WTC11 (cell line): ENCODE results near the gene AHCYL1. TPM values are rescaled to one million over a fixed set of nuclear protein-coding genes. Genes with fewer than 3 reads are reported as not detected.

Experiments used
- ATAC-seq: fragments of 200-7000 bp; cut with Tn5 transposase; 2 replicates; pipeline ENCODE4 v1.10.0; 2021; ENCODE audit warnings: mild to moderate bottlenecking, moderate library complexity
- CTCF ChIA-PET: fragments of 300-600 bp; sonication (Branson Sonifier 250); formaldehyde crosslinking; loops from one replicate; lab custom pipeline; 2021; ENCODE audit warnings: antibody characterized with exemption; lab: Charles Lee
- POLR2A ChIA-PET: fragments of 350-600 bp; sonication (Branson Sonifier 250); formaldehyde crosslinking; loops from one replicate; lab custom pipeline; 2021; ENCODE audit warnings: antibody characterized with exemption; lab: Charles Lee
- DNase-seq: peaks from one replicate; pipeline ENCODE4 v3.0.0; 2021; ENCODE audit warnings: low spot score
- H3K27ac Mint-ChIP-seq: 2 replicates; pipeline ENCODE4 v1.8.0; 2021; ENCODE audit warnings: mixed read lengths
- H3K27me3 Mint-ChIP-seq: 2 replicates; pipeline ENCODE4 v1.8.0; 2021; ENCODE audit warnings: low read depth, mild to moderate bottlenecking, moderate library complexity, mixed read lengths
- H3K36me3 Mint-ChIP-seq: 2 replicates; pipeline ENCODE4 v1.8.0; 2021; ENCODE audit warnings: mixed read lengths
- H3K4me1 Mint-ChIP-seq: 2 replicates; pipeline ENCODE4 v1.8.0; 2022; ENCODE audit warnings: mixed read lengths
- H3K4me3 Mint-ChIP-seq: 2 replicates; pipeline ENCODE4 v1.8.0; 2021; ENCODE audit warnings: mild to moderate bottlenecking, moderate library complexity, mixed read lengths
- H3K9me3 Mint-ChIP-seq: 2 replicates; pipeline ENCODE4 v1.8.0; 2021; ENCODE audit warnings: mixed read lengths
- ATF3 ChIP-seq: sonication (generic); formaldehyde crosslinking; conservative IDR thresholded peaks from 2 replicates; pipeline ENCODE4 v1.8.1; 2022; ENCODE audit warnings: mild to moderate bottlenecking, missing genetic modification reagents
- CREB1 ChIP-seq: sonication (generic); formaldehyde crosslinking; IDR thresholded peaks from 2 replicates; pipeline ENCODE4 v1.8.0; 2023; ENCODE audit warnings: mild to moderate bottlenecking, missing genetic modification reagents
- ELF4 ChIP-seq: sonication (generic); formaldehyde crosslinking; IDR thresholded peaks from 2 replicates; pipeline ENCODE4 v1.8.1; 2022; ENCODE audit warnings: low read depth, mild to moderate bottlenecking, moderate library complexity, missing genetic modification reagents
- GABPB1 ChIP-seq: sonication (generic); formaldehyde crosslinking; IDR thresholded peaks from 2 replicates; pipeline ENCODE4 v1.8.1; 2023; ENCODE audit warnings: mild to moderate bottlenecking, missing genetic modification reagents
- HMGXB4 ChIP-seq: sonication (generic); formaldehyde crosslinking; IDR thresholded peaks from 2 replicates; pipeline ENCODE4 v1.8.1; 2023; ENCODE audit warnings: mild to moderate bottlenecking, moderate library complexity, missing genetic modification reagents
- KAT7 ChIP-seq: sonication (generic); formaldehyde crosslinking; IDR thresholded peaks from 2 replicates; pipeline ENCODE4 v1.8.1; 2023; ENCODE audit warnings: missing genetic modification reagents, mild to moderate bottlenecking, borderline replicate concordance
- MYBL2 ChIP-seq: sonication (generic); formaldehyde crosslinking; IDR thresholded peaks from 2 replicates; pipeline ENCODE4 v1.8.1; 2023; ENCODE audit warnings: mild to moderate bottlenecking, moderate library complexity, missing genetic modification reagents
- NFATC4 ChIP-seq: fragments of 250-450 bp; sonication (Bioruptor Pico); IDR thresholded peaks from 2 replicates; pipeline ENCODE4 v1.9.0; 2021; ENCODE audit warnings: mild to moderate bottlenecking
- NFYB ChIP-seq: sonication (generic); formaldehyde crosslinking; conservative IDR thresholded peaks from 2 replicates; pipeline ENCODE4 v1.8.0; 2022; ENCODE audit warnings: low read depth, missing genetic modification reagents
- NR1H2 ChIP-seq: sonication (generic); formaldehyde crosslinking; IDR thresholded peaks from 2 replicates; pipeline ENCODE4 v1.9.0; 2021; ENCODE audit warnings: mild to moderate bottlenecking, moderate library complexity, missing genetic modification reagents
- NR3C1 ChIP-seq: sonication (generic); formaldehyde crosslinking; conservative IDR thresholded peaks from 2 replicates; pipeline ENCODE4 v1.8.1; 2023; ENCODE audit warnings: low read depth, mild to moderate bottlenecking, missing genetic modification reagents
- OVOL2 ChIP-seq: fragments of 250-450 bp; sonication (Bioruptor Pico); IDR thresholded peaks from 2 replicates; pipeline ENCODE4 v1.9.0; 2021; ENCODE audit warnings: mild to moderate bottlenecking, borderline replicate concordance
- PRRX2 ChIP-seq: fragments of 250-450 bp; sonication (Bioruptor Pico); IDR thresholded peaks from 2 replicates; pipeline ENCODE4 v1.8.0; 2021; ENCODE audit warnings: mild to moderate bottlenecking
- SOX15 ChIP-seq: fragments of 250-450 bp; sonication (Bioruptor Pico); IDR thresholded peaks from 2 replicates; pipeline ENCODE4 v1.9.0; 2021; ENCODE audit warnings: mild to moderate bottlenecking
- SP1 ChIP-seq: sonication (generic); formaldehyde crosslinking; conservative IDR thresholded peaks from 2 replicates; pipeline ENCODE4 v1.8.1; 2022; ENCODE audit warnings: missing genetic modification reagents
- TEAD4 ChIP-seq: sonication (generic); formaldehyde crosslinking; IDR thresholded peaks from 2 replicates; pipeline ENCODE4 v1.8.0; 2022; ENCODE audit warnings: mild to moderate bottlenecking, missing genetic modification reagents
- USF2 ChIP-seq: sonication (generic); formaldehyde crosslinking; IDR thresholded peaks from 2 replicates; pipeline ENCODE4 v1.8.1; 2023; ENCODE audit warnings: mild to moderate bottlenecking, missing genetic modification reagents, moderate library complexity
- ZBTB21 ChIP-seq: sonication (generic); formaldehyde crosslinking; IDR thresholded peaks from 2 replicates; pipeline ENCODE4 v1.8.1; 2023; ENCODE audit warnings: mild to moderate bottlenecking, missing genetic modification reagents, borderline replicate concordance
- ZNF121 ChIP-seq: sonication (generic); formaldehyde crosslinking; IDR thresholded peaks from 2 replicates; pipeline ENCODE4 v1.8.0; 2023; ENCODE audit warnings: missing genetic modification reagents
- ZNF138 ChIP-seq: sonication (generic); formaldehyde crosslinking; conservative IDR thresholded peaks from 2 replicates; pipeline ENCODE4 v1.8.1; 2022; ENCODE audit warnings: mild to moderate bottlenecking, moderate library complexity, missing genetic modification reagents
- ZNF219 ChIP-seq: sonication (generic); formaldehyde crosslinking; IDR thresholded peaks from 2 replicates; pipeline ENCODE4 v1.8.0; 2023; ENCODE audit warnings: missing genetic modification reagents, mild to moderate bottlenecking, borderline replicate concordance
- ZNF396 ChIP-seq: fragments of 250-450 bp; sonication (Bioruptor Pico); IDR thresholded peaks from 2 replicates; pipeline ENCODE4 v1.8.0; 2021; ENCODE audit warnings: mild to moderate bottlenecking, moderate library complexity, borderline replicate concordance
- ZNF671 ChIP-seq: fragments of 250-450 bp; sonication (Bioruptor Pico); IDR thresholded peaks from 2 replicates; pipeline ENCODE4 v1.8.0; 2021; ENCODE audit warnings: mild to moderate bottlenecking
- total RNA-seq: library from RNA; stranded (reverse); gene quantifications from 3 replicates; pipeline ENCODE4 v1.2.3, GENCODE V29; 2021
- TF ChIP-seq, protein P1 (sequence below): sonication (generic); formaldehyde crosslinking; IDR thresholded peaks from 2 replicates; pipeline ENCODE4 v1.8.0; 2023; ENCODE audit warnings: missing genetic modification reagents
- TF ChIP-seq, protein P2 (sequence below): sonication (generic); formaldehyde crosslinking; IDR thresholded peaks from 2 replicates; pipeline ENCODE4 v1.8.0; 2022; ENCODE audit warnings: mild to moderate bottlenecking, missing genetic modification reagents
- TF ChIP-seq, protein P3 (sequence below): sonication (generic); formaldehyde crosslinking; IDR thresholded peaks from 2 replicates; pipeline ENCODE4 v1.8.0; 2023; ENCODE audit warnings: missing genetic modification reagents, mild to moderate bottlenecking, borderline replicate concordance
- TF ChIP-seq, protein P4 (sequence below): fragments of 250-450 bp; sonication (Bioruptor Pico); conservative IDR thresholded peaks from 2 replicates; pipeline ENCODE4 v1.9.0; 2021; ENCODE audit warnings: mild to moderate bottlenecking

Gene AHCYL1
- total RNA-seq, 1 experiment from 2014 or later, result 92.1 TPM

- Mint-ChIP-seq H3K36me3 (peaks cover 10% of the 10 kb centered on the region), H3K4me3 (no peak overlapping the region), H3K27me3 (peaks cover 6% of the 10 kb centered on the region; the same call in 1 of the 2 replicates), H3K27ac (no peak overlapping the region; the same call in 1 of the 2 replicates), H3K4me1 (peaks cover 17% of the 10 kb centered on the region), H3K9me3 (peaks cover 23% of the 10 kb centered on the region)
- DNase-seq (no peak), ATAC-seq (no peak)
- ChIA-PET CTCF (no interaction called here), POLR2A (interaction anchor here (0.6 kb wide), 1 partner anchor 25 kb away, joined by 3 read pairs; no protein-coding TSS in a partner anchor)
- no peak for TF ChIP-seq GABPB1
- no peak for TF ChIP-seq ZBTB21
- no peak for TF ChIP-seq MYBL2 (CRISPR knock-in tag)
- TF ChIP-seq HMGXB4 (CRISPR knock-in tag), result no peak
- no peak for TF ChIP-seq ATF3 (CRISPR knock-in tag)
- no peak for TF ChIP-seq PRRX2 (CRISPR knock-in tag)
- no peak for TF ChIP-seq ZNF219 (CRISPR knock-in tag)
- TF ChIP-seq NR3C1 (CRISPR knock-in tag), result no peak
- TF ChIP-seq ZNF138 (CRISPR knock-in tag), result no peak
- TF ChIP-seq NFYB (CRISPR knock-in tag), result no peak
- TF ChIP-seq ZNF671 (CRISPR knock-in tag), result no peak
- no peak for TF ChIP-seq TEAD4 (CRISPR knock-in tag)
- no peak for TF ChIP-seq KAT7
- no peak for TF ChIP-seq ZNF396 (CRISPR knock-in tag)
- no peak for TF ChIP-seq NR1H2 (CRISPR knock-in tag)
- TF ChIP-seq OVOL2 (CRISPR knock-in tag), result no peak
- TF ChIP-seq, protein P1, sequence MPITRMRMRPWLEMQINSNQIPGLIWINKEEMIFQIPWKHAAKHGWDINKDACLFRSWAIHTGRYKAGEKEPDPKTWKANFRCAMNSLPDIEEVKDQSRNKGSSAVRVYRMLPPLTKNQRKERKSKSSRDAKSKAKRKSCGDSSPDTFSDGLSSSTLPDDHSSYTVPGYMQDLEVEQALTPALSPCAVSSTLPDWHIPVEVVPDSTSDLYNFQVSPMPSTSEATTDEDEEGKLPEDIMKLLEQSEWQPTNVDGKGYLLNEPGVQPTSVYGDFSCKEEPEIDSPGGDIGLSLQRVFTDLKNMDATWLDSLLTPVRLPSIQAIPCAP (CRISPR knock-in tag), result no peak
Measured at GRCh38 chr1:109935451-109935900, 49.1 kb upstream of the AHCYL1 start.

DNA sequence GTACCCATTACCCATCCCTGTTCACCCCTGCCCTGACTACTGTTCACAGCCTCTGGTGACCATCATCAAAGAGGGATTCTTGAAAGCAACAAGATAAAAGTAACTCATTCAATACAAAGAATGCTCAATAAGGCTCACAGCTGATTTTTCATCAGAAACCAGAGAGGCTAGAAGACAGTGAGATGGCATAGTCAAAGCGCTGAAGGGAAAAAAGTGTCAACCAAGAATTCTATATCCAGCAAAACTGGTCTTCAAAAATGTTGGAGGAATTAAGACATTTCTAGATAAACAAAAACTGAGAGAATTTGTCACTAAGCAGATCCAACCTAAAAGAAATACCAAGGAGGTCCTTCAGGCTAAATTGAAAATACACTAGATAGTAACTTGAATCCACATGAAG lies 46.8 kb upstream of the AHCYL1 start:
- H3K27me3 Mint-ChIP-seq, result peaks cover 6% of the 10 kb centered on the region; the same call in 1 of the 2 replicates
- ChIA-PET POLR2A (no interaction called here), CTCF (no interaction called here)
- no peak for DNase-seq
- H3K9me3 Mint-ChIP-seq, result peaks cover 27% of the 10 kb centered on the region
- ATAC-seq, result no peak
- H3K4me1 Mint-ChIP-seq, result no peaks in the 10 kb centered on the region
- no peak overlapping the region for H3K27ac Mint-ChIP-seq
- H3K36me3 Mint-ChIP-seq, result peaks cover 10% of the 10 kb centered on the region
- H3K4me3 Mint-ChIP-seq, result no peak overlapping the region
- TF ChIP-seq, protein P2, sequence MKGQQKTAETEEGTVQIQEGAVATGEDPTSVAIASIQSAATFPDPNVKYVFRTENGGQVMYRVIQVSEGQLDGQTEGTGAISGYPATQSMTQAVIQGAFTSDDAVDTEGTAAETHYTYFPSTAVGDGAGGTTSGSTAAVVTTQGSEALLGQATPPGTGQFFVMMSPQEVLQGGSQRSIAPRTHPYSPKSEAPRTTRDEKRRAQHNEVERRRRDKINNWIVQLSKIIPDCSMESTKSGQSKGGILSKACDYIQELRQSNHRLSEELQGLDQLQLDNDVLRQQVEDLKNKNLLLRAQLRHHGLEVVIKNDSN, result no peak
- TF ChIP-seq ELF4 (no peak), ZNF138 (CRISPR knock-in tag) (no peak), NFATC4 (CRISPR knock-in tag) (no peak), ZNF121 (CRISPR knock-in tag) (no peak), CREB1 (CRISPR knock-in tag) (no peak), USF2 (no peak), SOX15 (no peak), SP1 (CRISPR knock-in tag) (no peak)
- TF ChIP-seq, protein P3, sequence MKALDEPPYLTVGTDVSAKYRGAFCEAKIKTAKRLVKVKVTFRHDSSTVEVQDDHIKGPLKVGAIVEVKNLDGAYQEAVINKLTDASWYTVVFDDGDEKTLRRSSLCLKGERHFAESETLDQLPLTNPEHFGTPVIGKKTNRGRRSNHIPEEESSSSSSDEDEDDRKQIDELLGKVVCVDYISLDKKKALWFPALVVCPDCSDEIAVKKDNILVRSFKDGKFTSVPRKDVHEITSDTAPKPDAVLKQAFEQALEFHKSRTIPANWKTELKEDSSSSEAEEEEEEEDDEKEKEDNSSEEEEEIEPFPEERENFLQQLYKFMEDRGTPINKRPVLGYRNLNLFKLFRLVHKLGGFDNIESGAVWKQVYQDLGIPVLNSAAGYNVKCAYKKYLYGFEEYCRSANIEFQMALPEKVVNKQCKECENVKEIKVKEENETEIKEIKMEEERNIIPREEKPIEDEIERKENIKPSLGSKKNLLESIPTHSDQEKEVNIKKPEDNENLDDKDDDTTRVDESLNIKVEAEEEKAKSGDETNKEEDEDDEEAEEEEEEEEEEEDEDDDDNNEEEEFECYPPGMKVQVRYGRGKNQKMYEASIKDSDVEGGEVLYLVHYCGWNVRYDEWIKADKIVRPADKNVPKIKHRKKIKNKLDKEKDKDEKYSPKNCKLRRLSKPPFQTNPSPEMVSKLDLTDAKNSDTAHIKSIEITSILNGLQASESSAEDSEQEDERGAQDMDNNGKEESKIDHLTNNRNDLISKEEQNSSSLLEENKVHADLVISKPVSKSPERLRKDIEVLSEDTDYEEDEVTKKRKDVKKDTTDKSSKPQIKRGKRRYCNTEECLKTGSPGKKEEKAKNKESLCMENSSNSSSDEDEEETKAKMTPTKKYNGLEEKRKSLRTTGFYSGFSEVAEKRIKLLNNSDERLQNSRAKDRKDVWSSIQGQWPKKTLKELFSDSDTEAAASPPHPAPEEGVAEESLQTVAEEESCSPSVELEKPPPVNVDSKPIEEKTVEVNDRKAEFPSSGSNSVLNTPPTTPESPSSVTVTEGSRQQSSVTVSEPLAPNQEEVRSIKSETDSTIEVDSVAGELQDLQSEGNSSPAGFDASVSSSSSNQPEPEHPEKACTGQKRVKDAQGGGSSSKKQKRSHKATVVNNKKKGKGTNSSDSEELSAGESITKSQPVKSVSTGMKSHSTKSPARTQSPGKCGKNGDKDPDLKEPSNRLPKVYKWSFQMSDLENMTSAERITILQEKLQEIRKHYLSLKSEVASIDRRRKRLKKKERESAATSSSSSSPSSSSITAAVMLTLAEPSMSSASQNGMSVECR (CRISPR knock-in tag), result no peak
- TF ChIP-seq, protein P4, sequence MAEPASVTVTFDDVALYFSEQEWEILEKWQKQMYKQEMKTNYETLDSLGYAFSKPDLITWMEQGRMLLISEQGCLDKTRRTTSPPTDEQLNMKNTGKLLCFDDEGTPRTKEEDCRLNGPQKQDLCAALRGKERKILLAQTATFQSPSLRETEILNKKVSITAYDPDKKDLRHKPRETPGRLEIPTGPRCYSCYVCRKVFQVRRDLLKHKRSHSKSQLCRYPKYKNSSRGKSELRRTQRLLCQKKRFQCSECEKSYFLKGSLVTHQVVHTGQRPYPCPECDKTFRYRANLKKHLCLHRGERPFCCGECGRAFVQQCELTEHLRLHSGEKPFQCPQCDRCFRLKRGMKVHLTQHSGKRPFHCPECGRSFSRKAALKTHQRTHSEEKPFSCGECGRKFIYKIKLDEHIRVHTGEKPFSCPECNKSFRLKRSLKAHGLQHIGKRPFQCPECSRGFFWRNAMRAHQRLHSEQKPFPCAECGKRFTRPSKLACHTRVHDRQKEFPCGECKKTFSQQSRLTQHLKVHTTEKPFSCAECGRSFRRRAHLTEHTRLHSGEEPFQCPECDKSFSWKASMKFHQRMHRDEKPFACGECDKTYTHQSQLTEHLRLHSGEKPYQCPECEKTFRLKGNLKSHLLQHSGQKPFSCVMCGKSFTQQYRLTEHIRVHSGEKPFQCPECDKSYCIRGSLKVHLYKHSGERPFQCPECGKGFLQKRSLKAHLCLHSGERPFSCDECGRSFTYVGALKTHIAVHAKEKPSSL (CRISPR knock-in tag), result no peak
